ENCODE measurements around the gene ABHD14A. TPM values are rescaled to one million over a fixed set of nuclear protein-coding genes. Genes with fewer than 3 reads are reported as not detected.

Gene ABHD14A
- total RNA-seq, 1 experiment from 2014 or later, result 3.7 TPM

DNA sequence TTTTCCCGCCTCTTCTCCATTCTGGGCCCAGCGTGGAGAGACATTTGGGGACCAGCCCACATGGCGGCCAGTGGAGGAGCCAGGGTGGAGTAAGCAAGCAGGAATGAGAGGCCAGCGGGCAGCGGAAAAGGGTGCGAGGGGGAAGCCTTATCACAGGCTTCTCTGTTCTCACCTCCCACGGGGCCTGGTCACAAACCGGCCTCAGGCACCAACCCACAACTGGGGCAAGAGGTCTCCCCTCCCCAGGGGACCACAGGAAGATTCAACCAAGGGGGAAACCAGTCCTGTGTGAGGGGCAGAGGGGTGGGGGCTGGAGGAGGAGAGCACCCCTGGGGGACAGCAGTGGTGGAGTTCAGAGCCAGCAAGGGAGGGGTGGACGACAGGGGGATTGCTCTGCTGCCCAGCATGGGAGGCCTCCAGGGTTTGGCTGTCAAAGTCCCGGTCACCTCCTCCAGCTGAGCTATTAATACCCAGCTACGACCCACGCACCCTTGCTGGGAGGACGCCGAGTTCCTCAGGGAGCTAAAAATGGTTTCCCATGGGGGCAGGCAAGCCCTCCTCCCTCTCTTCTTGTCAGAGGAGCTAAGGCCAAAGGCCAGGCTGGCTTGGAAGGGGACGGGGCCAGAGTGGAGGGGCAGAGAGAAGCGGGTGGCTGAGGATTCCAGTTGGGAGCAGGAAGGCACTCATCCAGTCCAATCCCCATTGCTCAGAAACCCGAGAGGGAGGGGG is 44.7 kb downstream of the ABHD14A start:
- ChIA-PET CTCF (no interaction called here), POLR2A (ENCODE audit: low non-redundant PET) (no interaction called here)

GRCh38 chr3:52020796-52021195 is 45.9 kb downstream of the ABHD14A start:
- TF ChIP-seq CTCF (conservative IDR thresholded peaks at IDR 0.05; ENCODE audit: low read depth, low read length), result no peak
- no peak for TF ChIP-seq EZH2 (IDR thresholded peaks at IDR 0.05; ENCODE audit: borderline replicate concordance, low read depth, low read length, poor library complexity, severe bottlenecking)
- CTCF ChIA-PET, result no interaction called here
- Histone ChIP-seq H3K9me3 (ENCODE audit: low read depth, low read length, poor library complexity, severe bottlenecking) (no peaks in the 10 kb centered on the region), H3K4me3 (ENCODE audit: low read depth, low read length, poor library complexity, severe bottlenecking) (no peak overlapping the region), H3K27ac (ENCODE audit: low read depth, low read length, poor library complexity, severe bottlenecking) (no peak overlapping the region), H3K27me3 (replicated peaks; ENCODE audit: insufficient read depth, low read depth, low read length, poor library complexity) (no peaks in the 10 kb centered on the region), H3K4me1 (ENCODE audit: insufficient read depth, low read length, poor library complexity, severe bottlenecking) (peaks cover 10% of the 10 kb centered on the region), H3K36me3 (ENCODE audit: insufficient read depth, low read length, poor library complexity, severe bottlenecking) (no peaks in the 10 kb centered on the region)
- BruUV-seq (replicated peaks), result no TSS peak
- POLR2A ChIA-PET (ENCODE audit: low non-redundant PET), result no interaction called here
- no peak for DNase-seq (ENCODE audit: low spot score)
- intact Hi-C loops (cut with micrococcal nuclease; ENCODE audit: unreplicated experiment), result no loop called here

More for the DNA sequence above, 44.7 kb downstream of the ABHD14A start:
- intact Hi-C loops (cut with micrococcal nuclease; ENCODE audit: unreplicated experiment), result no loop called here
- Histone ChIP-seq H3K9me3 (ENCODE audit: low read depth, low read length, poor library complexity, severe bottlenecking) (no peaks in the 10 kb centered on the region), H3K27me3 (replicated peaks; ENCODE audit: insufficient read depth, low read depth, low read length, poor library complexity) (no peaks in the 10 kb centered on the region), H3K4me3 (ENCODE audit: low read depth, low read length, poor library complexity, severe bottlenecking) (no peak overlapping the region), H3K36me3 (ENCODE audit: insufficient read depth, low read length, poor library complexity, severe bottlenecking) (no peaks in the 10 kb centered on the region), H3K4me1 (ENCODE audit: insufficient read depth, low read length, poor library complexity, severe bottlenecking) (peaks cover 10% of the 10 kb centered on the region), H3K27ac (ENCODE audit: low read depth, low read length, poor library complexity, severe bottlenecking) (no peak overlapping the region)
- no TSS peak for BruUV-seq (replicated peaks)
- DNase-seq (ENCODE audit: low spot score), result no peak
- TF ChIP-seq CTCF (conservative IDR thresholded peaks at IDR 0.05; ENCODE audit: low read depth, low read length) (no peak), EZH2 (IDR thresholded peaks at IDR 0.05; ENCODE audit: borderline replicate concordance, low read depth, low read length, poor library complexity, severe bottlenecking) (no peak)

DNA sequence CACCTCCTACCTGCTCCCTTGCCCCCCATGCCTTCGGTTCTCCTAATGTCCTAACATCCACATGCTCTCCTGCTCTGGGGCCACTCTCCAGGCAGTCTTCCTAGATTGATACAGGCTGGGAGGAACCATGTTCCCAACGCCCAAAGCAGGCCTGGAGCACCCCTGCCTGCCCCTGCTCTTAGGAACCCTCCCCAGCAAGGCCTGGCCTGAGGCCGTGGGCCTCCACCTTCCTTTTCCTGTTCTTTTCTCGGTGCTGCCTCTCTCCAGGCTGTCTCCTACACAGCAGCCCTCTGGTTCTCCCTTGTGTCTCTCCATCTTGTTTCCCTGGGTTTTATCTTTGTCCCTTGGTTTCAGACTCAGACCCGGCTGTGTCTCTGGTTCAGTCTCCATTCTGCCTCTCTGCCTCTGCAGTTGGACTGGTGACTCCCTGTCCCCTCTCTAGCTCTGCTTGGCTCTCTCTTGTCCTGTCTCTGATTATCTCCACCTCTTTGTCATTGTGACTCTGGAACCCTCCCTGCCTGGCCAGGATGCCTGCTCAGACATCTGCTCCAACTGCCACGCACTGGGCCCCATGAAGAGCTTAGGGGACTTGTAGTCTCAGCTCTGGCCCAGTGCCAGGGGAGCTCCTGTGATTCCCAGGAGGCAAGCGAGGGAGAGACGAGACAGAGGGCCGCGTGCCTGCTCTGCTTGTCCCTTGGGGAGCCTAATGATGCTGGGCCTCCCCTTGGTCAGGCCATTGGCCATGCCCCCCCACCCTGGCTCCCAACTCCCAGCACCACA is 46.8 kb downstream of the ABHD14A start:
- peaks cover 10% of the 10 kb centered on the region for H3K4me1 ChIP-seq (ENCODE audit: insufficient read depth, low read length, poor library complexity, severe bottlenecking)
- no peak overlapping the region for H3K4me3 ChIP-seq (ENCODE audit: low read depth, low read length, poor library complexity, severe bottlenecking)
- H3K27ac ChIP-seq (ENCODE audit: low read depth, low read length, poor library complexity, severe bottlenecking), result peak overlapping the region; percentile 11
- no peaks in the 10 kb centered on the region for H3K36me3 ChIP-seq (ENCODE audit: insufficient read depth, low read length, poor library complexity, severe bottlenecking)
- DNase-seq (ENCODE audit: low spot score), result peak; percentile 75
- intact Hi-C loops (cut with micrococcal nuclease; ENCODE audit: unreplicated experiment), result no loop called here
- TF ChIP-seq CTCF (conservative IDR thresholded peaks at IDR 0.05; ENCODE audit: low read depth, low read length) (no peak), EZH2 (IDR thresholded peaks at IDR 0.05; ENCODE audit: borderline replicate concordance, low read depth, low read length, poor library complexity, severe bottlenecking) (no peak)
- no TSS peak for BruUV-seq (replicated peaks)
- POLR2A ChIA-PET (ENCODE audit: low non-redundant PET), result no interaction called here
- CTCF ChIA-PET, result no interaction called here
- no peaks in the 10 kb centered on the region for H3K27me3 ChIP-seq (replicated peaks; ENCODE audit: insufficient read depth, low read depth, low read length, poor library complexity)
- no peaks in the 10 kb centered on the region for H3K9me3 ChIP-seq (ENCODE audit: low read depth, low read length, poor library complexity, severe bottlenecking)
